ENCODE results near the gene ITGAL.

DNA sequence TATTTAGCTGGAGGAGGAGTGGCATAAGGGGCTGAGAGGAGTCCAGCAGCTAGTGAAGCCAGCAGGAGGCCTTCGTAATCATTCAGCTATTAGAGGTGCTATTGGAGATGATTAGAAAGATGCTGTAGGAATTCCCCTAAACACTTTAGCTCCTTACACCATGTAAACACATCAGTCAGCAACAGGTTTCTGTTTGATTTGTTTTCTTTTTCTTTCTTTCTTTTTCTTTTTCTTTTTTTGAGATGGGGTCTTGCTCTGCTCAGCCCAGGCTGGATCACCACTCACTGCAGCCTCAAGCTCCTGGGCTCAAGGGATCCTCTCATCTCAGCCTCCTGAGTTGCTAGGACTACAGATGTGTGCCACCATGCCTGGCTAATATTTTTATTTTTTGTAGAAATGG lies 16.2 kb upstream of the ITGAL start:
- TF ChIP-seq, protein P1, sequence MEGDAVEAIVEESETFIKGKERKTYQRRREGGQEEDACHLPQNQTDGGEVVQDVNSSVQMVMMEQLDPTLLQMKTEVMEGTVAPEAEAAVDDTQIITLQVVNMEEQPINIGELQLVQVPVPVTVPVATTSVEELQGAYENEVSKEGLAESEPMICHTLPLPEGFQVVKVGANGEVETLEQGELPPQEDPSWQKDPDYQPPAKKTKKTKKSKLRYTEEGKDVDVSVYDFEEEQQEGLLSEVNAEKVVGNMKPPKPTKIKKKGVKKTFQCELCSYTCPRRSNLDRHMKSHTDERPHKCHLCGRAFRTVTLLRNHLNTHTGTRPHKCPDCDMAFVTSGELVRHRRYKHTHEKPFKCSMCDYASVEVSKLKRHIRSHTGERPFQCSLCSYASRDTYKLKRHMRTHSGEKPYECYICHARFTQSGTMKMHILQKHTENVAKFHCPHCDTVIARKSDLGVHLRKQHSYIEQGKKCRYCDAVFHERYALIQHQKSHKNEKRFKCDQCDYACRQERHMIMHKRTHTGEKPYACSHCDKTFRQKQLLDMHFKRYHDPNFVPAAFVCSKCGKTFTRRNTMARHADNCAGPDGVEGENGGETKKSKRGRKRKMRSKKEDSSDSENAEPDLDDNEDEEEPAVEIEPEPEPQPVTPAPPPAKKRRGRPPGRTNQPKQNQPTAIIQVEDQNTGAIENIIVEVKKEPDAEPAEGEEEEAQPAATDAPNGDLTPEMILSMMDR (IDR thresholded peaks at IDR 0.05) = no peak
- TF ChIP-seq ZFX (IDR thresholded peaks at IDR 0.05; ENCODE audit: borderline replicate concordance) = no peak

Data from 22Rv1 (cell line).